ENCODE data around the gene RUNX1.

Gene RUNX1

GRCh38 chr21:35036465-35037383 lies 12.4 kb downstream of the RUNX1 start:
- DNase-seq (ENCODE audit: low spot score) = no peak

- no peak for DNase-seq (ENCODE audit: low spot score)
These were observed 13.5 kb downstream of the RUNX1 start for GRCh38 chr21:35035581-35035980.

- no peak for DNase-seq (ENCODE audit: low spot score)
These were observed 14.0 kb downstream of the RUNX1 start for GRCh38 chr21:35035116-35035515.

- DNase-seq (ENCODE audit: low spot score) = no peak
These were observed 14.7 kb downstream of the RUNX1 start for GRCh38 chr21:35034203-35034926.

GRCh38 chr21:35032474-35033263 lies 16.4 kb downstream of the RUNX1 start:
- DNase-seq (ENCODE audit: low spot score) = no peak

GRCh38 chr21:35028451-35028978 lies 20.6 kb downstream of the RUNX1 start:
- DNase-seq (ENCODE audit: low spot score) = no peak

GRCh38 chr21:35027563-35028450 lies 21.3 kb downstream of the RUNX1 start:
- peak; percentile 43 for DNase-seq (ENCODE audit: low spot score)

- peak; percentile 86 for DNase-seq (ENCODE audit: low spot score)
These were observed 22.2 kb downstream of the RUNX1 start for GRCh38 chr21:35026617-35027562.

GRCh38 chr21:35026153-35026500 lies 23.0 kb downstream of the RUNX1 start:
- DNase-seq (ENCODE audit: low spot score) = no peak

GRCh38 chr21:35025206-35026152 lies 23.6 kb downstream of the RUNX1 start:
- no peak for DNase-seq (ENCODE audit: low spot score)

- no peak for DNase-seq (ENCODE audit: low spot score)
These were observed 24.6 kb downstream of the RUNX1 start for GRCh38 chr21:35024513-35024912.

- no peak for DNase-seq (ENCODE audit: low spot score)
These were observed 25.1 kb downstream of the RUNX1 start for GRCh38 chr21:35024071-35024420.

GRCh38 chr21:35023396-35024070 lies 25.6 kb downstream of the RUNX1 start:
- DNase-seq (ENCODE audit: low spot score) = no peak

- DNase-seq (ENCODE audit: low spot score) = no peak
These were observed 27.6 kb downstream of the RUNX1 start for GRCh38 chr21:35021546-35021945.

- no peak for DNase-seq (ENCODE audit: low spot score)
These were observed 28.2 kb downstream of the RUNX1 start for GRCh38 chr21:35020902-35021301.

- no peak for DNase-seq (ENCODE audit: low spot score)
These were observed 28.7 kb downstream of the RUNX1 start for GRCh38 chr21:35020436-35020835.

GRCh38 chr21:35019631-35020032 lies 29.5 kb downstream of the RUNX1 start:
- no peak for DNase-seq (ENCODE audit: low spot score)

- no peak for DNase-seq (ENCODE audit: low spot score)
These were observed 31.8 kb downstream of the RUNX1 start for GRCh38 chr21:35017256-35017655.
